Osteoblast (primary cell): ENCODE results near the gene HAUS3. TPM values are rescaled to one million over a fixed set of nuclear protein-coding genes. Genes with fewer than 3 reads are reported as not detected.

ENCODE experiments used
- DNase-seq: peaks from one replicate; pipeline ENCODE4 v3.0.0; 2011; ENCODE audit warnings: low spot score, mixed read lengths; ENCODE audit not compliant: insufficient read length; ENCODE audit errors: missing footprints
- H2AFZ ChIP-seq: 2 replicates; pipeline ENCODE4 v1.6.0; 2011; ENCODE audit warnings: mild to moderate bottlenecking, low read length
- H3K27ac ChIP-seq: 2 replicates; pipeline ENCODE4 v1.5.1; 2011; ENCODE audit warnings: mild to moderate bottlenecking, low read depth, low read length, moderate library complexity
- H3K27me3 ChIP-seq: 2 replicates; pipeline ENCODE4 v1.6.0; 2012; ENCODE audit warnings: mild to moderate bottlenecking, control low read depth, inconsistent platforms, low read length, moderate library complexity; ENCODE audit not compliant: insufficient read depth
- H3K36me3 ChIP-seq: 2 replicates; pipeline ENCODE4 v1.5.1; 2011; ENCODE audit warnings: mild to moderate bottlenecking, low read length, control low read depth, moderate library complexity; ENCODE audit not compliant: insufficient read depth
- H3K4me1 ChIP-seq: 2 replicates; pipeline ENCODE4 v1.5.1; 2011; ENCODE audit warnings: mild to moderate bottlenecking, low read length, control low read depth, moderate library complexity; ENCODE audit not compliant: insufficient read depth
- H3K4me2 ChIP-seq: 2 replicates; pipeline ENCODE4 v1.6.0; 2011; ENCODE audit warnings: mild to moderate bottlenecking, low read length; ENCODE audit not compliant: insufficient read depth
- H3K4me3 ChIP-seq: fragments of 200-600 bp; sonication (generic); 3 replicates; pipeline ENCODE4 v1.5.1; 2012; ENCODE audit warnings: mild to moderate bottlenecking, low read length, inconsistent platforms; ENCODE audit not compliant: insufficient read depth
- H3K79me2 ChIP-seq: 2 replicates; pipeline ENCODE4 v1.6.0; 2012; ENCODE audit warnings: mild to moderate bottlenecking, low read length, control low read depth, inconsistent platforms; ENCODE audit not compliant: insufficient read depth
- H3K9me3 ChIP-seq: 2 replicates; pipeline ENCODE4 v1.5.1; 2011; ENCODE audit warnings: low read depth, low read length, control low read depth
- H4K20me1 ChIP-seq: 2 replicates; pipeline ENCODE4 v1.6.0; 2012; ENCODE audit warnings: mild to moderate bottlenecking, low read length, control low read depth; ENCODE audit not compliant: insufficient read depth
- total RNA-seq: library from RNA; depleted of rRNA; stranded (reverse); fragments of >200 nt; gene quantifications from 2 replicates; pipeline ENCODE4 v1.2.3, GENCODE V29; 2012
- TF ChIP-seq, protein P1 (sequence below): IDR thresholded peaks from 2 replicates; pipeline ENCODE4 v1.5.1; 2011; ENCODE audit warnings: mild to moderate bottlenecking, low read depth, low read length, moderate library complexity; ENCODE audit errors: extremely low read depth

Gene HAUS3
- total RNA-seq, 1 donor, result 8.7 TPM

DNA sequence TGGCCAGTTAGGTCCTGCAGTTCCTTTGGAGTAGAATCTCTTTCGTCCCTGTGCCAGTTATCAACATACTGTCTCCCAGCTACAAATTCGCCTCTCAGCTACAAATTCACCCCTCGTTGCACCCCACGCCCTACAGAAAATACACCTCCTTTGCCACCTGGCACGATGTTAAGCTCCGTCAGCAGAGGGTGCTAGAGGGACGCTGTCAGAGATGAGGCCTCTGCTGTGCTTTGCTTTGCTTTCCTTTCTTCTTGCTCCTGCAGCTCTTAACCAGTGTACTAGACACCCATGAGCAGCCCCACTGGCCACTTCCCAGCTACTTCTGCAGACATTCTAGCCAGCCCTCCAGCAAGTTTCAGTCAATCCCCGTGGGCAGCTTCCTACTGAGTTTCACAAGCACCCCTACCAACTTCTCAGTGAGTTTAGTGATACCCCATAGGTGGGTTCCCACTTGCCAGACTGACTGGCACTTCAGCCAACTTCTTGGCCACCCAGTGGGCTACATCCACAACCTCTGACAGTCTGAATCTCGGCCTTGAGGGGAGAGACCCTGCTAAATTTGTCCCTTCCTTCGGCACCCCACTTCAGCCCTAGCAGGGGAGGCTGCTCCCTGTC is 21.8 kb downstream of the HAUS3 start:
- Histone ChIP-seq H3K4me3 (no peak overlapping the region), H3K27ac (no peak overlapping the region), H3K79me2 (no peaks in the 10 kb centered on the region), H3K4me1 (peaks cover 4% of the 10 kb centered on the region), H3K4me2 (no peak overlapping the region), H2AFZ (no peak overlapping the region), H3K9me3 (no peaks in the 10 kb centered on the region), H3K36me3 (no peaks in the 10 kb centered on the region), H4K20me1 (no peaks in the 10 kb centered on the region), H3K27me3 (no peaks in the 10 kb centered on the region)
- peak; percentile 77 for DNase-seq
- TF ChIP-seq, protein P1, sequence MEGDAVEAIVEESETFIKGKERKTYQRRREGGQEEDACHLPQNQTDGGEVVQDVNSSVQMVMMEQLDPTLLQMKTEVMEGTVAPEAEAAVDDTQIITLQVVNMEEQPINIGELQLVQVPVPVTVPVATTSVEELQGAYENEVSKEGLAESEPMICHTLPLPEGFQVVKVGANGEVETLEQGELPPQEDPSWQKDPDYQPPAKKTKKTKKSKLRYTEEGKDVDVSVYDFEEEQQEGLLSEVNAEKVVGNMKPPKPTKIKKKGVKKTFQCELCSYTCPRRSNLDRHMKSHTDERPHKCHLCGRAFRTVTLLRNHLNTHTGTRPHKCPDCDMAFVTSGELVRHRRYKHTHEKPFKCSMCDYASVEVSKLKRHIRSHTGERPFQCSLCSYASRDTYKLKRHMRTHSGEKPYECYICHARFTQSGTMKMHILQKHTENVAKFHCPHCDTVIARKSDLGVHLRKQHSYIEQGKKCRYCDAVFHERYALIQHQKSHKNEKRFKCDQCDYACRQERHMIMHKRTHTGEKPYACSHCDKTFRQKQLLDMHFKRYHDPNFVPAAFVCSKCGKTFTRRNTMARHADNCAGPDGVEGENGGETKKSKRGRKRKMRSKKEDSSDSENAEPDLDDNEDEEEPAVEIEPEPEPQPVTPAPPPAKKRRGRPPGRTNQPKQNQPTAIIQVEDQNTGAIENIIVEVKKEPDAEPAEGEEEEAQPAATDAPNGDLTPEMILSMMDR, result peak; percentile 95

DNA sequence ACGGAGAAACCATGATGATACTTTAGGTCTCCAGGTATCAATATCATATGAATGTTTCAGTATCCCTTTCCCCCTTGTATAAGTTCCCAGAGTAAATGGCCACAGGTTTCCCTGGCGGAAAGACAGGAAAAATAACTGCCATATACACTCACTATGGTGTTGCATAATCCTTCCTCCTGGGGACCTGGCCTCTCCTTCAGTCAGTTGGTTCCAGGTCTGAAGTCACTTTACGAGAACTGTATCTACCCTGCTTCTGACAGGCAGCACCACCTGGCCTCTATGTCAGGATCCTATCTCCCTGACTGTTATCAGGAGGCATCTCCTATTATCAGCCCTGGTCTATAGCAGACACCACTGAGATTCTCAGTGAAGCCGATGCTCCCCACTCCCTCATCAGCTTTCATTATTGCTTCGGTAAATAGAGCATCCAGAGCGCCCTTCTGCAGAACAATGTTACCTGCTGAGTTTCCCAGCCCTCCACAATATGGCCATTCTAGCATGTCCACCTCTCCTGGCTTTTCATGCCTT is 22.6 kb downstream of the HAUS3 start:
- no peaks in the 10 kb centered on the region for H3K79me2 ChIP-seq
- no peak overlapping the region for H3K27ac ChIP-seq
- TF ChIP-seq, protein P1, result no peak
- no peaks in the 10 kb centered on the region for H3K9me3 ChIP-seq
- no peak overlapping the region for H3K4me2 ChIP-seq
- H4K20me1 ChIP-seq, result no peaks in the 10 kb centered on the region
- H3K27me3 ChIP-seq, result no peaks in the 10 kb centered on the region
- no peak for DNase-seq
- peaks cover 4% of the 10 kb centered on the region for H3K4me1 ChIP-seq
- H3K36me3 ChIP-seq, result no peaks in the 10 kb centered on the region
- no peak overlapping the region for H3K4me3 ChIP-seq
- H2AFZ ChIP-seq, result no peak overlapping the region

DNA sequence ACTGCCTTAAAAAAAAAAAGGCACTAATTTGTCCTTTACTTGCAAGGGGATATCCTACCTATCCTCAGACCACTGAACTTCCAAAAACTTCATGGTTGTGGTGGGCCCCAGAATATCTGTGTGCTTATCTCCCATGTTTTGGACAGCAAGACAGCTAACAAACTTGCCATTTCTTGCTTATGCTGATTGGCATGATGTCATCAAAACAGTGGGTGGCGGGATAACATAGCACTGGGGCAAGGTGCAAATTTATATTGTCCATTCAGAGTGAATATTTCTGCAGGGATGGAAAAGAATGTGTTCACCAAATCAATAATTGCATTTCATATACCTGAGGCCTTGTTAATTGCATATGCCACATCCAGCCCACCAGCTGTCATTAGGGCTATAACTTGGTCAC is 23.5 kb downstream of the HAUS3 start:
- peaks cover 4% of the 10 kb centered on the region for H3K4me1 ChIP-seq
- no peaks in the 10 kb centered on the region for H3K27me3 ChIP-seq
- DNase-seq, result no peak
- TF ChIP-seq, protein P1, result no peak
- no peak overlapping the region for H3K4me2 ChIP-seq
- no peaks in the 10 kb centered on the region for H3K9me3 ChIP-seq
- no peak overlapping the region for H3K4me3 ChIP-seq
- H3K27ac ChIP-seq, result no peak overlapping the region
- no peaks in the 10 kb centered on the region for H4K20me1 ChIP-seq
- no peak overlapping the region for H2AFZ ChIP-seq
- no peaks in the 10 kb centered on the region for H3K79me2 ChIP-seq
- H3K36me3 ChIP-seq, result no peaks in the 10 kb centered on the region

DNA sequence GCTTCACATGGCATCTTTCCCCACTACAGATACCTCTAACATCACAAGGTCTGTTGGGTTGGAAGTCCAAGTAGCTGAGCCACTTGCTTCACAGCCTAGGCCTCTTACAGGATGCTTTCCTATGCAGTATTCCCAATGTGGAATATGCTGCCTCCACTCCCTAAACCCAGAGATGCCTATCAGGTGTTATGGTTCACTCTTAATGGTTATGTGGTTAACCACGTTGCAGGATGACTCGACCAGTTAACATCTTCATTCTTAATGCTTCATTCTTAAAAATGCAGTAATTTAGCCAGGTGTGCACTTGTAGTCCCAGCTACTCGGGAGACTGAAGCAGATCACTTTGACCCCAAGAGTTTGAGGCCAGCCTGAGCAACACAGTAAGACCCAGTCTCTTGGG is 24.2 kb downstream of the HAUS3 start:
- no peak overlapping the region for H3K4me2 ChIP-seq
- no peak for DNase-seq
- TF ChIP-seq, protein P1, result no peak
- no peak overlapping the region for H3K27ac ChIP-seq
- H2AFZ ChIP-seq, result no peak overlapping the region
- H3K9me3 ChIP-seq, result no peaks in the 10 kb centered on the region
- no peaks in the 10 kb centered on the region for H3K79me2 ChIP-seq
- no peaks in the 10 kb centered on the region for H3K27me3 ChIP-seq
- H3K36me3 ChIP-seq, result no peaks in the 10 kb centered on the region
- no peaks in the 10 kb centered on the region for H4K20me1 ChIP-seq
- no peak overlapping the region for H3K4me3 ChIP-seq
- H3K4me1 ChIP-seq, result peaks cover 4% of the 10 kb centered on the region
